Neural progenitor cell (in vitro differentiated cells): ENCODE data around the gene CASP9.

ENCODE experiments used
- EZH2 ChIP-seq: fragments of 200-600 bp; sonication (generic); IDR thresholded peaks from 2 replicates; pipeline ENCODE4 v1.6.1; 2017; ENCODE audit warnings: antibody characterized with exemption, mild to moderate bottlenecking, moderate library complexity
- EZH2phosphoT487 ChIP-seq: fragments of 200-600 bp; sonication (generic); IDR thresholded peaks from 2 replicates; pipeline ENCODE4 v1.6.1; 2017; ENCODE audit warnings: antibody characterized with exemption
- TF ChIP-seq, protein P1 (sequence below): fragments of 200-600 bp; sonication (generic); IDR thresholded peaks from 2 replicates; pipeline ENCODE4 v1.5.1; 2017; ENCODE audit warnings: antibody characterized with exemption, mild to moderate bottlenecking

GRCh38 chr1:15504436-15504835 lies 19.6 kb downstream of the CASP9 start:
- TF ChIP-seq EZH2phosphoT487 (no peak), EZH2 (no peak)
- TF ChIP-seq, protein P1, sequence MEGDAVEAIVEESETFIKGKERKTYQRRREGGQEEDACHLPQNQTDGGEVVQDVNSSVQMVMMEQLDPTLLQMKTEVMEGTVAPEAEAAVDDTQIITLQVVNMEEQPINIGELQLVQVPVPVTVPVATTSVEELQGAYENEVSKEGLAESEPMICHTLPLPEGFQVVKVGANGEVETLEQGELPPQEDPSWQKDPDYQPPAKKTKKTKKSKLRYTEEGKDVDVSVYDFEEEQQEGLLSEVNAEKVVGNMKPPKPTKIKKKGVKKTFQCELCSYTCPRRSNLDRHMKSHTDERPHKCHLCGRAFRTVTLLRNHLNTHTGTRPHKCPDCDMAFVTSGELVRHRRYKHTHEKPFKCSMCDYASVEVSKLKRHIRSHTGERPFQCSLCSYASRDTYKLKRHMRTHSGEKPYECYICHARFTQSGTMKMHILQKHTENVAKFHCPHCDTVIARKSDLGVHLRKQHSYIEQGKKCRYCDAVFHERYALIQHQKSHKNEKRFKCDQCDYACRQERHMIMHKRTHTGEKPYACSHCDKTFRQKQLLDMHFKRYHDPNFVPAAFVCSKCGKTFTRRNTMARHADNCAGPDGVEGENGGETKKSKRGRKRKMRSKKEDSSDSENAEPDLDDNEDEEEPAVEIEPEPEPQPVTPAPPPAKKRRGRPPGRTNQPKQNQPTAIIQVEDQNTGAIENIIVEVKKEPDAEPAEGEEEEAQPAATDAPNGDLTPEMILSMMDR = no peak
